ENCODE data around the gene SPIRE1.

DNA sequence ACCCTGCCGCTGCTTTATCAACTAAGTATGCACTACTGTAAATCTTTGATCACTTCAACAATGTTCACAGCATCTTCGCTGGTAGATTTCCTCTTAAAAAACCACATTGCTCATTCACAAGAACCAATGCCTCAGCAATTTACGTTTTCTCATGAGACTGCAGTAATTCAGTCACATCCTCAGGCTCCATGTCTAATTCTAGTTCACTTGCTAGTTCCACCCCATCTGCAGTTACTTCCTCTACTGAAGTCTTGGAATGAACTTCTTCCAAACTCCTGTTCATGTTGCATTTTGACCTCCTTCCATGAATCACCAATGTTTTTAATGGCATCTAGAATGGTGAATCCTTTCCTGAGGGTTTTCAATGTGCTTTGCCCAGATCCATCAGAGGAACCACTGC is 214.4 kb downstream of the SPIRE1 start:
- TF ChIP-seq, protein P1, sequence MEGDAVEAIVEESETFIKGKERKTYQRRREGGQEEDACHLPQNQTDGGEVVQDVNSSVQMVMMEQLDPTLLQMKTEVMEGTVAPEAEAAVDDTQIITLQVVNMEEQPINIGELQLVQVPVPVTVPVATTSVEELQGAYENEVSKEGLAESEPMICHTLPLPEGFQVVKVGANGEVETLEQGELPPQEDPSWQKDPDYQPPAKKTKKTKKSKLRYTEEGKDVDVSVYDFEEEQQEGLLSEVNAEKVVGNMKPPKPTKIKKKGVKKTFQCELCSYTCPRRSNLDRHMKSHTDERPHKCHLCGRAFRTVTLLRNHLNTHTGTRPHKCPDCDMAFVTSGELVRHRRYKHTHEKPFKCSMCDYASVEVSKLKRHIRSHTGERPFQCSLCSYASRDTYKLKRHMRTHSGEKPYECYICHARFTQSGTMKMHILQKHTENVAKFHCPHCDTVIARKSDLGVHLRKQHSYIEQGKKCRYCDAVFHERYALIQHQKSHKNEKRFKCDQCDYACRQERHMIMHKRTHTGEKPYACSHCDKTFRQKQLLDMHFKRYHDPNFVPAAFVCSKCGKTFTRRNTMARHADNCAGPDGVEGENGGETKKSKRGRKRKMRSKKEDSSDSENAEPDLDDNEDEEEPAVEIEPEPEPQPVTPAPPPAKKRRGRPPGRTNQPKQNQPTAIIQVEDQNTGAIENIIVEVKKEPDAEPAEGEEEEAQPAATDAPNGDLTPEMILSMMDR (IDR thresholded peaks at IDR 0.05) = no peak
- TF ChIP-seq POLR2AphosphoS5 (IDR thresholded peaks at IDR 0.05) = no peak
- TF ChIP-seq EP300 (IDR thresholded peaks at IDR 0.05) = no peak
